GM21367 (cell line): ENCODE data around the gene RHNO1.
A peak's percentile ranks its signal among the peaks of the same experiment; 100 is the strongest.
"Not testable (repeated sequence)": the region's sequence is repeated elsewhere in the genome, so short reads cannot be mapped to it uniquely, and the experiment has no call there.

ENCODE experiments used
- ATAC-seq: cut with Tn5 transposase; IDR thresholded peaks from one replicate; pipeline ENCODE4 v1.9.1; 2021; ENCODE audit not compliant: unreplicated experiment

RHNO1 gene

GRCh38 chr12:2858334-2858733 lies 18.7 kb upstream of the RHNO1 start:
- ATAC-seq, result no peak

DNA sequence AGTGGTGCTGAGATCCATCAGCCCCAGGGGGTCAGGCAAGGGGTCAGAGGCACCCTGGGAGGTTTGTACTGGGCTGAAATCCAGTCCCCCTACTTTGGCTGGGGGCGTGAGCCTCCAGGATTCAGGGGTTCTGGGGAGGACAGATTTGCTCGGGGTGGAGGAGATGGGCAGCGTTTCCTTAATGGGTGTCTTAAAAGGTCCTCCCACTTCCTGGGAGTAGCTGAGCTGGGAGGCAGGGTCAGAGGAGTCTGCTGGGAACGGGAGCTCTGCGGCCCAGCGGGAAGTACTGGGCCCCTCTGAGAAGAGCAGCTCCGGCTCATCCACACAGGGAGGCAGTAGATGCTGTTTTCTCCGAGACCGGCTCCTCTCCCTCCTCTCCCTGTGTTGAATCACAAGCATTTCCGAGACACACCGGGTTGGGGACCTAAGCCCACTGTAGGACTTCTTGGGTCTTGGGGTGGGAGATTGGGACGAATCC lies 18.0 kb upstream of the RHNO1 start:
- no peak for ATAC-seq

DNA sequence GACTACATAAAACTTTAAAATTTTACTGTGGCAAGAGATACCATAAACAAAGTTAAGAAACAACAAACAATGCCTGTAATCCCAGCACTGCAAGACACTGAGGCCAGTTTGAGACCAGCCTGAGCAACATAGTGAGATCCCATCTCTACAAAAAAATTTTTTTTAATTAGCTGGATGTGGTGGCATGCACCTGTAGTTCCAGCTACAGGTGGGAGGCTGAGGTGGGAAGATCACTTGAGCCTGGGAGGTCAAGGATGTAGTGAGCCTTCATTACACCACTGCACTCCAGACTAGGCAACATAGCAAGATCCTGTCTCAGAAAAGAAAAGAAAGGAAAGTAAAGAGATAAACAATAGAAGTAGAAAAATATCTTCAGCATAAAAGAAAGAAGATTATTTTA lies 16.9 kb upstream of the RHNO1 start:
- ATAC-seq, result no peak

DNA sequence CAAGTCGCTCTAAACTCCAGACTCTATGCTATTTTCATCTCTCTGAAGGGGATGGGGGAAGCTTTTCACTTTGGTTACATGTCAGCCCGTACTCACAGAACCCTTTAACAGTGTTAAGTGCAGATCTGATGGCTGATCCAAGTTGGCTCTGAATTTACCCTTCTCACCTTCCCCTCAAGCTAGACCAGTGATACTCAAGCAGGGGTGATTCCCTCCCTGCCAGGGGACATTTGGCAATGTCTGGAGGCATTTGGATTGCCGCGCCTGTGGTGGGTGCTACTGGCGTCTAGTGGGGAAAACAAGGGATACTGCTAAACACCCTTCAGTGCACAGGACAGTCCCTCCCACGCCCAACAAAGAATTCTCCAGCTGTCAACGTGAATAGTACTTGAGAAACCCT lies 14.1 kb upstream of the RHNO1 start:
- ATAC-seq, result no peak

GRCh38 chr12:2863402-2863801 lies 13.6 kb upstream of the RHNO1 start:
- ATAC-seq, result not testable (repeated sequence)

DNA sequence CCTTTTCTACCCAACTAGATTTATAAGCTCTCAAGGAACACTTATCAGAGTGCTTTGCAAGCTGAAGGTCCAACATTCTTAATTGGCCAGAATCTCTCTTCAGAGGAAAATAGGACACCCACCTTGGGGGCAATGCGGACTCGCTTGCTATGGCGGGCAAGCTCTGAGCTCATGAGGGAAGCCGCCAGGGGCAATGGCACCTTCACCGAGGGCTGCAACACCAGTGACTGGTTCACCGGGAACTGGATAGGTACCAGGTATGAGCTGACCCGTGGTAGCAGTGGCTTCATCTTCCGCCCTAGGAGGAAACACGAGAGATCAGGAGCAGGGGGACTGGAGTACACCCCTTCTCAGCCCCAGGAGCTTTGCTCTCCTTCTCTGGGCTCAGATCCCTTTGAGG lies 12.8 kb upstream of the RHNO1 start:
- ATAC-seq, result no peak

DNA sequence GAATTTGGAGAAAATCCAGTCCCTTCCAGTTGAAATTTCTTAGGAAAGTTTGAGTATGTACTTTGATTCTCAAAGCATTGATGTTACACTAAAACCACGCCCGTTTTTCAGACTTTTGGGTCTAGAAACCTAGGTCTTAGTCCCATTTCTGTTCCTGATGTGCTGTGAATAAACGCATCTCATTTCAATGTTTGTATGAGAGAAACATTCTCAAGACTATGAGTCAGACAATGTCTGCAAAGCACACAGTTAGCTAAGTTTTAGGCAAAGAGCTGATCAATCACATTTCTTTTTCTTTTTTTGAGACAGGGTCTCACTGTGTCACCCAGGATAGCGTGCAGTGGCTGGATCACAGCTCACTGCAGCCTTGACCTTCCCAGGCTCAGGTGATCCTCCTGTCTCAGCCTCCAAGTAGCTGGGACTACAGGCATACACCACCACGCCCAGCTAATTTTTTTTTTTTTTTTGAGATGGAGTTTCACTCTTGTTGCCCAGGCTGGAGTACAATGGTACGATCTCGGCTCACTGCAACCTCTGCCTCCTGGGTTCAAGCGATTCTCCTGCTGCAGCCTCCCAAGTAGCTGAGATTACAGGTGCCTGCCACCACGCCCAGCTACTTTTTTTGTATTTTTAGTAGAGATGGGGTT lies 7.9 kb upstream of the RHNO1 start:
- not testable (repeated sequence) for ATAC-seq

DNA sequence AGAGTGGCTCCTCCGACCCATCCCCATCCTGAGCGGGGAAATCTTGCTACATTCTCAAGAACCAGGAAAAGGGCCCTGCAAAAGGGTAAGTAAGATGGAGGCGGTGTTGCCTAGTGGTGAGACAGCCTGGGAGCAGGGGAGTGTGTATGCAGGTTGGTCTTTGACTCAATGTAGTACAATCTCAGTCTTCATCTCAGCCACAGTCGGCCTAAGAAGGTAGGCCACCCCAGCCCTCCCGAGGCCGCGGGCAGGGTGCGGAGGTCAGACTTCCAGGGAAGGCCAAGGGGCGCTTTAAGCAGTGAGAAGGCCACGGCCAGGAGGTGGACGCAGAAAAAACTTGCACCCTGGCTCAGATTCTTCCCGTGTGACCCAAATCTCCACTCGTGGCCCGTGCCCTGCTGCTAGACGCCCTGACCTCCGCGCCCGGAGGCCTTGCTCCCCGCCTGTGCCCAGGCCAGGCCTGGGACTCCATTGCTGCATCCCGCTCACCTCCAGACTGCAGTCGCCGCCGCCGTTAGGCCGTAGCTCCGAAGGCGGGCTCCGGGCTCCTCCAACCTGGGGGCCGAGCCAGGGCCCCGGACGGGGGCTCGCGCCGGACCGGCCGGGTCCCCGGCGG lies 484 bp upstream of the RHNO1 start:
- peak; percentile 22 for ATAC-seq

GRCh38 chr12:2877953-2878732 lies 1.1 kb downstream of the RHNO1 start:
- no peak for ATAC-seq

GRCh38 chr12:2879853-2880252 lies 2.8 kb downstream of the RHNO1 start:
- ATAC-seq, result no peak

- no peak for ATAC-seq
Measured at GRCh38 chr12:2884810-2885209, 7.8 kb downstream of the RHNO1 start.

GRCh38 chr12:2886768-2887450 lies 9.9 kb downstream of the RHNO1 start:
- ATAC-seq, result no peak

GRCh38 chr12:2890001-2890387 lies 13.0 kb downstream of the RHNO1 start:
- ATAC-seq, result no peak

DNA sequence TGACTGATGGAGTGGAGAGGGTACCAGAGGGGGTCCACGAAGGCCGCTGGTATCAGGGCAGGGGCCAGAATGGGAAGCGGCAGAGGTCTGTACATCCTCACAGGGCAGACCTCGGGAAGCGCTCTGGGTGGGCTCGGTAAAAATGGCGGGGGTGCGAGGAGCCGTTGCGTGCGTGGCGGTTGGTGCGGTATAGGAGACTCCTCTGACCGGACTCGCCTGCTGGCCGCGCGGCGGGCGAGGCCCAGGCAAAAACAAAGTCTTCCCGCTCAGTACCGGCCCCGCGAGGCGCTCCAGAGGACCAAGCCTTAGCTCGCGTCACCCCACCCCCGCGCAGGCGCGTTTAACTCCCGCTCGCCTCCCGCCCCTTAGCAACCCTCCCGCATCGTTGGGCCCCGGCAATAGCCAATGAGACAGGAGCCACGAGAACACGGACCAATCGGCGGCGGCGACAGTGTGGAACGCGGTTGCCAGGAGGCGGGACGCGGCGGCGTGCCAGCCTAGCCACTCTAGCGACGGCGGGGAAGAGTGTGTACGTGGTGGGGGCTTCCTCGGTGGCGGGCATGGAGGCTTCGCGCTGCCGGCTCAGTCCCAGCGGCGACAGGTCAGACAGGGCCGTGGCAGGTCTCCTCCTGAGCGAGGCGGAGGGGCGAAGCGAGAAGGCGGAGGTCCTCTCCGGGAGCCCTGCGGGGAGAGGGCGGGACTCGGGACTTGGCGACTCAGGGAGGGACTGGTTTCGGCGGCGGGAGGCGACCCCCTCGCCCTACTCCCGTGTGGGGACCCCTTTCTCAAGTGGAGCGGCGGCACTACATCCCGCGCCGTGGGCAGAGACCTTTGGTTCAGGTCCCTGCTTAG lies 13.6 kb downstream of the RHNO1 start, which contains the start of gene TULP3:
Gene TULP3 (plus strand): TSS at position 504 of the 852 bp plus-strand sequence. CDS start 57 bp downstream, at position 561.
- ATAC-seq, result peak; percentile 92

GRCh38 chr12:2891240-2892053 lies 14.4 kb downstream of the RHNO1 start:
- ATAC-seq, result peak; percentile 7

GRCh38 chr12:2892246-2892645 lies 15.2 kb downstream of the RHNO1 start:
- no peak for ATAC-seq

GRCh38 chr12:2893007-2893406 lies 16.0 kb downstream of the RHNO1 start:
- ATAC-seq, result no peak

GRCh38 chr12:2895051-2895451 lies 18.0 kb downstream of the RHNO1 start:
- ATAC-seq, result no peak

DNA sequence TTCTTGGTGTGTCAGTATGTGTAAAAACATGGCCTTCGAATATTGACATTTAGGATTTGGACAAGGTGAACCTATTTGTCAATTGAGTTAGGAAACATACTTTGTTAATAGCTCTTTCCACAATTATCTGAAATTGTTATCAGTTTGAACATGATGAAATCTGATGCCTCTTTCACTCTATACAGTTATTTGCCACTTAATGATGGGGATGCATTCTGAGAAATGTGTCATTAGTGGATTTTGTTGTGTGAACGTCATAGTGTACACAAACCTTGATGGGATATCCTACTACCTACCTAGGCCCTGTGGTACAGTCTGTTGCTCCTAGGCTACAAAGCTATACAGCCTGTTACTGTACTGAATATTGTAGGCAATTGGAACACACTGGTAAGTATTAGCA lies 18.5 kb downstream of the RHNO1 start:
- no peak for ATAC-seq

DNA sequence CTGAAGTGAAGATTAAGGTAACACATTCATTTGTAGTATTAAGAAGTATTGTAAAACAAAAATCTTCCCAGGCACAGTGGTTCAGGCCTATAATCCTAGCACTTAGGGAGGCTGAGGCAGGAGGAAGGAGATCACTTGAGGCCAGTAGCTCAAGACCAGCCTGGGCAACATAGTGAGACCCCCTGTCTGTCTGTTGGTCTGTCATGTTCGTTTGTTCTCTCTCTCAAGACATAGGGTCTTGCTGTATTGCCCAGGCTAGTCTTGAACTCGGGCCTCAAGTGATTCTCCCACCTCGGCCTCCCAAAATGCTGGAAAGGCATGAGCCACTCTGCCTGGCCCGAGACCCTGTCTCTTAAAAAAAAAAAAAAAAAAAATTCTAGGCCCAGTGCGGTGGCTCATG lies 20.4 kb downstream of the RHNO1 start:
- no peak for ATAC-seq
